IPS DF 19.7 (cell line): Measurements from ENCODE around the gene CACNA1A.
"Not testable (repeated sequence)": the region's sequence is repeated elsewhere in the genome, so short reads cannot be mapped to it uniquely, and the experiment has no call there.

Experiments
- DNase-seq: peaks from one replicate; pipeline ENCODE4 v3.0.0-alpha.2; 2013; ENCODE audit warnings: low read depth, low spot score

CACNA1A gene

GRCh38 chr19:13427273-13428051 lies 78.8 kb downstream of the CACNA1A start:
- no peak for DNase-seq

GRCh38 chr19:13425875-13426274 lies 80.4 kb downstream of the CACNA1A start:
- DNase-seq, result not testable (repeated sequence)

GRCh38 chr19:13425151-13425550 lies 81.1 kb downstream of the CACNA1A start:
- DNase-seq, result no peak

GRCh38 chr19:13420780-13421179 lies 85.5 kb downstream of the CACNA1A start:
- no peak for DNase-seq

GRCh38 chr19:13417054-13417453 lies 89.2 kb downstream of the CACNA1A start:
- no peak for DNase-seq

- no peak for DNase-seq
These were observed 94.4 kb downstream of the CACNA1A start for GRCh38 chr19:13411899-13412298.

GRCh38 chr19:13410946-13411345 lies 95.3 kb downstream of the CACNA1A start:
- no peak for DNase-seq

- no peak for DNase-seq
These were observed 97.3 kb downstream of the CACNA1A start for GRCh38 chr19:13408889-13409518.

GRCh38 chr19:13404236-13404635 lies 102.0 kb downstream of the CACNA1A start:
- no peak for DNase-seq

- DNase-seq, result peak; percentile 17
These were observed 104.9 kb downstream of the CACNA1A start for GRCh38 chr19:13401388-13401787.

- DNase-seq, result no peak
These were observed 106.0 kb downstream of the CACNA1A start for GRCh38 chr19:13400296-13400695.

- no peak for DNase-seq
These were observed 106.5 kb downstream of the CACNA1A start for GRCh38 chr19:13399746-13400145.

GRCh38 chr19:13398780-13399726 lies 107.2 kb downstream of the CACNA1A start:
- DNase-seq, result no peak

GRCh38 chr19:13398182-13398581 lies 108.1 kb downstream of the CACNA1A start:
- DNase-seq, result no peak

GRCh38 chr19:13396250-13397080 lies 109.8 kb downstream of the CACNA1A start:
- DNase-seq, result peak; percentile 83

GRCh38 chr19:13382633-13382938 lies 123.7 kb downstream of the CACNA1A start:
- DNase-seq, result no peak

GRCh38 chr19:13381827-13382632 lies 124.2 kb downstream of the CACNA1A start:
- DNase-seq, result no peak

GRCh38 chr19:13376537-13376936 lies 129.7 kb downstream of the CACNA1A start:
- DNase-seq, result no peak

- DNase-seq, result no peak
These were observed 132.7 kb downstream of the CACNA1A start for GRCh38 chr19:13373599-13373998.

- DNase-seq, result no peak
These were observed 135.3 kb downstream of the CACNA1A start for GRCh38 chr19:13370948-13371347.
